Nephron (organoid): ENCODE results near the gene NCDN.

Source experiments
- H3K27ac Mint-ChIP-seq, 3 experiments: 2 replicates each; pipeline ENCODE4 v1.8.0; 2020; ENCODE audit warnings: mixed read lengths in 3 of 3, mild to moderate bottlenecking in 2 of 3, moderate library complexity in 1 of 3
- H3K27me3 Mint-ChIP-seq: 2 replicates; pipeline ENCODE4 v1.8.0; 2021; ENCODE audit warnings: low read depth, mild to moderate bottlenecking, moderate library complexity, mixed read lengths
- H3K36me3 Mint-ChIP-seq: 2 replicates; pipeline ENCODE4 v1.8.0; 2020; ENCODE audit warnings: low read depth, mixed read lengths
- H3K4me1 Mint-ChIP-seq: 2 replicates; pipeline ENCODE4 v1.8.0; 2020; ENCODE audit warnings: mixed read lengths
- H3K4me3 Mint-ChIP-seq, 3 experiments: 2 replicates each; pipeline ENCODE4 v1.8.0; 2020; ENCODE audit warnings: mild to moderate bottlenecking in 3 of 3, mixed read lengths in 3 of 3, moderate library complexity in 2 of 3
- H3K9me3 Mint-ChIP-seq: 2 replicates; pipeline ENCODE4 v1.8.0; 2020; ENCODE audit warnings: mixed read lengths
- CTCF ChIP-seq, 3 experiments: fragments of 200-600 bp; sonication (generic); IDR thresholded peaks; one replicate each; pipeline ENCODE4 v1.5.0; 2021; ENCODE audit warnings: antibody characterized with exemption in 3 of 3; ENCODE audit not compliant: unreplicated experiment in 3 of 3

Gene NCDN

GRCh38 chr1:35569936-35570335 lies 12.3 kb downstream of the NCDN start:
- peaks cover under 1% of the 10 kb centered on the region for H3K36me3 Mint-ChIP-seq

GRCh38 chr1:35570589-35571137 lies 13.1 kb downstream of the NCDN start:
- TF ChIP-seq CTCF (IDR thresholded peaks at IDR 0.05; ENCODE audit: unreplicated experiment in 3 of 3), result no peak
- Mint-ChIP-seq H3K4me1 (peaks cover 33% of the 10 kb centered on the region), H3K9me3 (no peaks in the 10 kb centered on the region), H3K27ac (no peak overlapping the region), H3K4me3 (peak overlapping the region in 1 of 3 experiments; percentile 41), H3K27me3 (peaks cover 70% of the 10 kb centered on the region), H3K36me3 (no peaks in the 10 kb centered on the region)

More at GRCh38 chr1:35569936-35570335, 12.3 kb downstream of the NCDN start:
- Mint-ChIP-seq H3K9me3 (no peaks in the 10 kb centered on the region), H3K4me3 (no peak overlapping the region), H3K27ac (no peak overlapping the region), H3K4me1 (peaks cover 27% of the 10 kb centered on the region), H3K27me3 (peaks cover 63% of the 10 kb centered on the region)
- TF ChIP-seq CTCF (IDR thresholded peaks at IDR 0.05; ENCODE audit: unreplicated experiment in 3 of 3), result no peak

GRCh38 chr1:35571263-35571662 lies 13.7 kb downstream of the NCDN start:
- no peaks in the 10 kb centered on the region for H3K36me3 Mint-ChIP-seq
- no peak overlapping the region for H3K27ac Mint-ChIP-seq
- no peaks in the 10 kb centered on the region for H3K9me3 Mint-ChIP-seq
- TF ChIP-seq CTCF (IDR thresholded peaks at IDR 0.05; ENCODE audit: unreplicated experiment in 3 of 3), result no peak
- peaks cover 35% of the 10 kb centered on the region for H3K4me1 Mint-ChIP-seq
- H3K4me3 Mint-ChIP-seq, result peak overlapping the region in 1 of 3 experiments; percentile 41
- H3K27me3 Mint-ChIP-seq, result peaks cover 76% of the 10 kb centered on the region

- peaks cover 26% of the 10 kb centered on the region for H3K4me1 Mint-ChIP-seq
- H3K4me3 Mint-ChIP-seq, result peak overlapping the region in 1 of 3 experiments; percentile 66
Observed at GRCh38 chr1:35572296-35572695, 14.7 kb downstream of the NCDN start.

GRCh38 chr1:35573198-35574124 lies 15.9 kb downstream of the NCDN start, which contains the start of gene TFAP2E:
Gene TFAP2E, plus strand, starts transcription at chr1:35573314. Its CDS starts 264 bp downstream, at chr1:35573578.
- Mint-ChIP-seq H3K27me3 (peaks cover 93% of the 10 kb centered on the region), H3K27ac (no peak within 1 kb of the TSS), H3K36me3 (no peaks in the 10 kb centered on the region), H3K4me1 (peaks cover 28% of the 10 kb centered on the region), H3K4me3 (peak within 1 kb of the TSS; percentile 57 to 66 (median 64)), H3K9me3 (no peaks in the 10 kb centered on the region)
- TF ChIP-seq CTCF (IDR thresholded peaks at IDR 0.05; ENCODE audit: unreplicated experiment in 3 of 3), result no peak

More at GRCh38 chr1:35572296-35572695, 14.7 kb downstream of the NCDN start:
- no peaks in the 10 kb centered on the region for H3K36me3 Mint-ChIP-seq
- TF ChIP-seq CTCF (IDR thresholded peaks at IDR 0.05; ENCODE audit: unreplicated experiment in 3 of 3), result no peak
- H3K27ac Mint-ChIP-seq, result no peak overlapping the region
- H3K27me3 Mint-ChIP-seq, result peaks cover 86% of the 10 kb centered on the region
- H3K9me3 Mint-ChIP-seq, result no peaks in the 10 kb centered on the region
